Right lobe of liver (tissue), 4 donors: Measurements from ENCODE around the gene MBNL3.

Source experiments
- POLR2A ChIP-seq: fragments of 450-650 bp; IDR thresholded peaks from one replicate; pipeline ENCODE4 v1.6.1; 2017; ENCODE audit warnings: antibody characterized with exemption, mild to moderate bottlenecking
- TF ChIP-seq, protein P1 (sequence below), 4 donors: fragments of 200-600 bp in 3 of 4; fragments of 450-650 bp in 1 of 4; IDR thresholded peaks; one replicate each; pipeline versions ENCODE4 v1.5.1 to v1.8.0; 2016 to 2022; ENCODE audit warnings: antibody characterized with exemption in 4 of 4, mild to moderate bottlenecking in 2 of 4
- donor health status: DM: no; HTN: no; CAD: no.
- donor health status: DM: no; HTN: no; CAD: no.
- donor health status: DM: no; HTN: yes; CAD: no.

DNA sequence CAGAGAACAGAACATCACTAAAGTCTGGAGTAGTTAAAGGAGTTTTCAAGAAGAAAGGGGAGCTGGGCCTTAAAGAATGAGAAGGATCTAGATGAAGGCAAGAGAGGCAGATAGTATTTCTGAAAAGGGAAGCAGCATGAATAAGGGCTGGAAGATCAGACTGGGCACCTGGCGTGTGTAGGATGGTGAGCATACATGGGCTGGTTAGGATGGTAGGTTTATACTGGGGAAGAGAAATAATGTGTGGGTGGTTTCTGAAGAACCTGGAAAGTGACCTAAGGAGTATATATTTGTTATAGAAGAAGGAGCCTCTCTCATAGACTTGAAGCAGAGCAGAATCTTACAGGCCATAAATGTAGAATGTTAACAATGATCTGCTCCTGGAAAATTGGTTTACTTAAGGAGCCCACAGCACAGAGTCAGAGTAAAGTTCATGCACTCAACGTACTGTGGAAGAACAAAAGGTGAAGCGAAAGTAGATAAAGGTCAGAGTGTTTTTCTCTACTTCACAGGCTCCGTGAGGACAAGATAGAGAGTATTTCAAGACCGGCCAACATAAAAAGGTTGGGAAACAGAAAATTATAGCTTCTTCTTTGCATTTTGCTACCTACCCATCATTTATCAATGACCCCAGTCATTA is 35.8 kb downstream of the MBNL3 start:
- no peak for TF ChIP-seq POLR2A
- TF ChIP-seq, protein P1, sequence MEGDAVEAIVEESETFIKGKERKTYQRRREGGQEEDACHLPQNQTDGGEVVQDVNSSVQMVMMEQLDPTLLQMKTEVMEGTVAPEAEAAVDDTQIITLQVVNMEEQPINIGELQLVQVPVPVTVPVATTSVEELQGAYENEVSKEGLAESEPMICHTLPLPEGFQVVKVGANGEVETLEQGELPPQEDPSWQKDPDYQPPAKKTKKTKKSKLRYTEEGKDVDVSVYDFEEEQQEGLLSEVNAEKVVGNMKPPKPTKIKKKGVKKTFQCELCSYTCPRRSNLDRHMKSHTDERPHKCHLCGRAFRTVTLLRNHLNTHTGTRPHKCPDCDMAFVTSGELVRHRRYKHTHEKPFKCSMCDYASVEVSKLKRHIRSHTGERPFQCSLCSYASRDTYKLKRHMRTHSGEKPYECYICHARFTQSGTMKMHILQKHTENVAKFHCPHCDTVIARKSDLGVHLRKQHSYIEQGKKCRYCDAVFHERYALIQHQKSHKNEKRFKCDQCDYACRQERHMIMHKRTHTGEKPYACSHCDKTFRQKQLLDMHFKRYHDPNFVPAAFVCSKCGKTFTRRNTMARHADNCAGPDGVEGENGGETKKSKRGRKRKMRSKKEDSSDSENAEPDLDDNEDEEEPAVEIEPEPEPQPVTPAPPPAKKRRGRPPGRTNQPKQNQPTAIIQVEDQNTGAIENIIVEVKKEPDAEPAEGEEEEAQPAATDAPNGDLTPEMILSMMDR (IDR thresholded peaks at IDR 0.05) = no peak
